Small intestine (tissue), 7 donors: ENCODE measurements around the gene AIG1. TPM values are rescaled to one million over a fixed set of nuclear protein-coding genes. Genes with fewer than 3 reads are reported as not detected.
"Not testable (repeated sequence)": the region's sequence is repeated elsewhere in the genome, so short reads cannot be mapped to it uniquely, and the experiment has no call there.

Experiments
- DNase-seq, 2 donors: peaks; one replicate each; pipeline versions ENCODE4 v3.0.0 to v3.0.0-alpha.2; 2013
- FAIRE-seq: peaks from 2 replicates; lab custom pipeline; 2012; peaks lifted over from hg19 to GRCh38; lab: Jason Lieb, UNC
- H3K27ac ChIP-seq, 3 donors: one replicate each; pipeline ENCODE4 v1.5.1; 2013; ENCODE audit warnings: low read length in 2 of 3, mild to moderate bottlenecking in 2 of 3, control low read depth in 1 of 3, inconsistent platforms in 1 of 3, low read depth in 1 of 3, moderate library complexity in 1 of 3
- H3K27me3 ChIP-seq, 3 donors: one replicate each; pipeline ENCODE4 v1.6.1; 2013; ENCODE audit warnings: low read length in 3 of 3, inconsistent platforms in 1 of 3; ENCODE audit not compliant: control insufficient read depth in 3 of 3, insufficient read depth in 3 of 3
- H3K36me3 ChIP-seq, 3 donors: one replicate each; pipeline ENCODE4 v1.6.1; 2013; ENCODE audit warnings: low read length in 3 of 3, inconsistent platforms in 1 of 3, low read depth in 1 of 3, mild to moderate bottlenecking in 1 of 3, moderate library complexity in 1 of 3; ENCODE audit not compliant: control insufficient read depth in 3 of 3, insufficient read depth in 2 of 3
- H3K4me1 ChIP-seq, 3 donors: one replicate each; pipeline ENCODE4 v1.6.1; 2013; ENCODE audit warnings: low read length in 2 of 3, inconsistent platforms in 1 of 3, low read depth in 1 of 3, mild to moderate bottlenecking in 1 of 3, moderate library complexity in 1 of 3; ENCODE audit not compliant: control insufficient read depth in 3 of 3, insufficient read depth in 2 of 3
- H3K4me3 ChIP-seq, 3 donors: one replicate each; pipeline ENCODE4 v1.5.1; 2013; ENCODE audit warnings: low read length in 3 of 3, control low read depth in 1 of 3, inconsistent platforms in 1 of 3, low read depth in 1 of 3, mild to moderate bottlenecking in 1 of 3, moderate library complexity in 1 of 3
- H3K9me3 ChIP-seq, 2 donors: one replicate each; pipeline ENCODE4 v1.6.1; 2013; ENCODE audit warnings: low read depth in 1 of 2, low read length in 1 of 2; ENCODE audit not compliant: control insufficient read depth in 2 of 2, insufficient read depth in 1 of 2
- WGBS, 3 donors: extraction: QIAGEN DNeasy Blood & Tissue Kit; methylation state at CpG; one replicate each; pipeline ENCODE4 v1.1.7; 2013; 5-methylcytosine and 5-hydroxymethylcytosine counted together
- polyA plus RNA-seq, 4 donors: library from polyadenylated mRNA; stranded (reverse) in 3 of 4; unstranded in 1 of 4; fragments of 200-250 nt in 3 of 4; fragments of 120-200 nt in 1 of 4; gene quantifications; one replicate each; pipeline versions ENCODE4 v1.2.1 to v1.2.3, GENCODE V29; 2013
- donor health status: healthy with polysubstance abuse.
- donor health status: control.
- donor health status: control.
- donor health status: Bipolar disorder and iron deficiency.
- donor health status: healthy.

Gene AIG1
- polyA plus RNA-seq, 4 donors: 56.6 to 244 (median 79.0) TPM

- 96 to 97% (median 97%) methylated on average over 7 of the region's 7 CpGs for WGBS, 3 donors
- H3K27ac ChIP-seq: not testable (repeated sequence)
These were observed 284.8 kb downstream of the AIG1 start for GRCh38 chr6:143345477-143345876.

GRCh38 chr6:143346004-143346403, 285.3 kb downstream of the AIG1 start:
- H3K36me3 ChIP-seq: no peaks in the 10 kb centered on the region
- H3K27me3 ChIP-seq: no peaks in the 10 kb centered on the region
- DNase-seq (no peak), FAIRE-seq (no peak)
- no peaks in the 10 kb centered on the region for H3K4me1 ChIP-seq
- H3K9me3 ChIP-seq: no peaks in the 10 kb centered on the region
- H3K27ac ChIP-seq: no peak overlapping the region
- no peak overlapping the region for H3K4me3 ChIP-seq

More at GRCh38 chr6:143345477-143345876, 284.8 kb downstream of the AIG1 start:
- H3K4me3 ChIP-seq, DNase-seq, FAIRE-seq, H3K4me1 ChIP-seq, H3K36me3 ChIP-seq, H3K9me3 ChIP-seq, H3K27me3 ChIP-seq: not testable (repeated sequence)

- 62 to 77% (median 72%) methylated on average over 1 of the region's 1 CpG for WGBS, 3 donors
- DNase-seq: no peak
- H3K4me1 ChIP-seq: no peaks in the 10 kb centered on the region
- no peak overlapping the region for H3K4me3 ChIP-seq
- no peaks in the 10 kb centered on the region for H3K27me3 ChIP-seq
- no peaks in the 10 kb centered on the region for H3K36me3 ChIP-seq
- H3K27ac ChIP-seq: no peak overlapping the region
- FAIRE-seq: no peak
- H3K9me3 ChIP-seq: peaks cover 0 to 2% of the 10 kb centered on the region in 2 donors
These were observed 287.8 kb downstream of the AIG1 start for GRCh38 chr6:143348531-143348930.

GRCh38 chr6:143349530-143349929, 288.8 kb downstream of the AIG1 start:
- H3K27me3 ChIP-seq: no peaks in the 10 kb centered on the region
- no peaks in the 10 kb centered on the region for H3K36me3 ChIP-seq
- H3K4me1 ChIP-seq: no peaks in the 10 kb centered on the region
- DNase-seq (no peak), FAIRE-seq (no peak)
- no peak overlapping the region for H3K4me3 ChIP-seq
- H3K27ac ChIP-seq: no peak overlapping the region
- WGBS, 3 donors: 85 to 98% (median 95%) methylated on average over 1 of the region's 1 CpG
- peaks cover 0 to 2% of the 10 kb centered on the region in 2 donors for H3K9me3 ChIP-seq

- Histone ChIP-seq H3K4me1 (peaks cover 0 to 17% (median 0%) of the 10 kb centered on the region in 3 donors), H3K4me3 (no peak overlapping the region), H3K27ac (peak overlapping the region in 1 of 3 donors; percentile 25), H3K27me3 (no peaks in the 10 kb centered on the region), H3K9me3 (peaks cover 0 to 10% of the 10 kb centered on the region in 2 donors), H3K36me3 (peaks cover 0 to 3% (median 0%) of the 10 kb centered on the region in 3 donors)
- no peak for DNase-seq
- FAIRE-seq: no peak
- WGBS, 3 donors: 71 to 83% (median 83%) methylated on average over 3 of the region's 3 CpGs
These were observed 295.6 kb downstream of the AIG1 start for GRCh38 chr6:143356101-143356880.

GRCh38 chr6:143357152-143357551, 296.5 kb downstream of the AIG1 start:
- Histone ChIP-seq H3K4me1 (peaks cover 0 to 17% (median 0%) of the 10 kb centered on the region in 3 donors), H3K4me3 (no peak overlapping the region), H3K27ac (peak overlapping the region in 1 of 3 donors; percentile 25), H3K27me3 (no peaks in the 10 kb centered on the region), H3K9me3 (peaks cover 0 to 8% of the 10 kb centered on the region in 2 donors), H3K36me3 (peaks cover 0 to 4% (median 0%) of the 10 kb centered on the region in 3 donors)
- FAIRE-seq (no peak), DNase-seq (peak in 1 of 2 donors; percentile 29)

GRCh38 chr6:143357561-143358255, 297.0 kb downstream of the AIG1 start:
- FAIRE-seq (no peak), DNase-seq (peak in 1 of 2 donors; percentile 51)
- H3K9me3 ChIP-seq: peaks cover 0 to 8% of the 10 kb centered on the region in 2 donors
- H3K4me1 ChIP-seq: peaks cover 0 to 17% (median 0%) of the 10 kb centered on the region in 3 donors
- 15 to 39% (median 29%) methylated on average over 1 of the region's 1 CpG for WGBS, 3 donors
- no peaks in the 10 kb centered on the region for H3K27me3 ChIP-seq
- no peak overlapping the region for H3K4me3 ChIP-seq
- H3K27ac ChIP-seq: peak overlapping the region in 1 of 3 donors; percentile 25
- peaks cover 0 to 4% (median 0%) of the 10 kb centered on the region in 3 donors for H3K36me3 ChIP-seq

GRCh38 chr6:143361536-143362191, 301.0 kb downstream of the AIG1 start:
- H3K27ac ChIP-seq: no peak overlapping the region
- FAIRE-seq: no peak
- H3K9me3 ChIP-seq: no peaks in the 10 kb centered on the region
- peaks cover 0 to 17% (median 0%) of the 10 kb centered on the region in 3 donors for H3K4me1 ChIP-seq
- H3K4me3 ChIP-seq: no peak overlapping the region
- WGBS, 3 donors: 75 to 78% (median 76%) methylated on average over 4 of the region's 4 CpGs
- H3K36me3 ChIP-seq: peaks cover 0 to 2% (median 0%) of the 10 kb centered on the region in 3 donors
- no peak for DNase-seq
- no peaks in the 10 kb centered on the region for H3K27me3 ChIP-seq
